PFSK-1 (cell line): Measurements from ENCODE around the gene MMD.

Source experiments
- POLR2AphosphoS5 ChIP-seq: IDR thresholded peaks from 2 replicates; pipeline ENCODE4 v1.6.1; 2012; ENCODE audit warnings: low read depth, mild to moderate bottlenecking, control low read depth, low read length, moderate library complexity
- REST ChIP-seq, 2 experiments: IDR thresholded peaks; 2 replicates each; pipeline versions ENCODE4 v1.6.1 to v1.8.0; 2011 to 2012; ENCODE audit warnings: low read depth in 2 of 2, low read length in 2 of 2, control low read depth in 1 of 2, inconsistent platforms in 1 of 2, mild to moderate bottlenecking in 1 of 2, moderate library complexity in 1 of 2; ENCODE audit not compliant: insufficient read depth in 1 of 2
- SIN3A ChIP-seq: IDR thresholded peaks from 2 replicates; pipeline ENCODE4 v1.6.1; 2012; ENCODE audit warnings: mild to moderate bottlenecking, low read length, moderate library complexity, borderline replicate concordance; ENCODE audit not compliant: insufficient read depth
- TAF1 ChIP-seq: IDR thresholded peaks from 2 replicates; pipeline ENCODE4 v1.6.1; 2012; ENCODE audit warnings: low read length, control low read depth, borderline replicate concordance; ENCODE audit not compliant: insufficient read depth

GRCh38 chr17:55381017-55381770 is 40.4 kb downstream of the MMD start:
- TF ChIP-seq POLR2AphosphoS5 = no peak
- no peak for TF ChIP-seq REST (IDR thresholded peaks at IDR 0.05; ENCODE audit: insufficient read depth in 1 of 2, low read depth in 2 of 2, low read length in 2 of 2)
- TF ChIP-seq SIN3A = no peak
- no peak for TF ChIP-seq TAF1
